NCI-H748 (cell line): Measurements from ENCODE around the gene CNIH3.

ENCODE experiments used
- DNase-seq: peaks from one replicate; lab custom pipeline; 2025; ENCODE audit not compliant: unreplicated experiment; lab: John Stamatoyannopoulos, UW

Gene CNIH3

GRCh38 chr1:224767676-224768075 lies 151.6 kb downstream of the CNIH3 start:
- DNase-seq = peak; percentile 29

GRCh38 chr1:224768971-224769370 lies 152.9 kb downstream of the CNIH3 start:
- no peak for DNase-seq

GRCh38 chr1:224769452-224770335 lies 153.6 kb downstream of the CNIH3 start:
- no peak for DNase-seq

- no peak for DNase-seq
These were observed 154.2 kb downstream of the CNIH3 start for GRCh38 chr1:224770336-224770693.

- no peak for DNase-seq
These were observed 157.5 kb downstream of the CNIH3 start for GRCh38 chr1:224773646-224774045.

GRCh38 chr1:224774378-224774777 lies 158.3 kb downstream of the CNIH3 start:
- DNase-seq = no peak

- no peak for DNase-seq
These were observed 161.1 kb downstream of the CNIH3 start for GRCh38 chr1:224777180-224777579.

- DNase-seq = no peak
These were observed 163.4 kb downstream of the CNIH3 start for GRCh38 chr1:224779536-224779935.

- no peak for DNase-seq
These were observed 164.6 kb downstream of the CNIH3 start for GRCh38 chr1:224780736-224781135.

GRCh38 chr1:224781800-224782199 lies 165.7 kb downstream of the CNIH3 start:
- DNase-seq = no peak

GRCh38 chr1:224782281-224783000 lies 166.3 kb downstream of the CNIH3 start:
- no peak for DNase-seq

- peak; percentile 91 for DNase-seq
These were observed 167.0 kb downstream of the CNIH3 start for GRCh38 chr1:224783006-224783651.

GRCh38 chr1:224784265-224785039 lies 168.3 kb downstream of the CNIH3 start:
- DNase-seq = no peak

GRCh38 chr1:224785040-224785328 lies 168.9 kb downstream of the CNIH3 start:
- DNase-seq = no peak

GRCh38 chr1:224785622-224786021 lies 169.5 kb downstream of the CNIH3 start:
- DNase-seq = no peak

- DNase-seq = no peak
These were observed 170.6 kb downstream of the CNIH3 start for GRCh38 chr1:224786533-224787250.

- peak; percentile 26 for DNase-seq
These were observed 173.2 kb downstream of the CNIH3 start for GRCh38 chr1:224789311-224789710.
